Measurements from ENCODE around the gene HLA-DOA.

DNA sequence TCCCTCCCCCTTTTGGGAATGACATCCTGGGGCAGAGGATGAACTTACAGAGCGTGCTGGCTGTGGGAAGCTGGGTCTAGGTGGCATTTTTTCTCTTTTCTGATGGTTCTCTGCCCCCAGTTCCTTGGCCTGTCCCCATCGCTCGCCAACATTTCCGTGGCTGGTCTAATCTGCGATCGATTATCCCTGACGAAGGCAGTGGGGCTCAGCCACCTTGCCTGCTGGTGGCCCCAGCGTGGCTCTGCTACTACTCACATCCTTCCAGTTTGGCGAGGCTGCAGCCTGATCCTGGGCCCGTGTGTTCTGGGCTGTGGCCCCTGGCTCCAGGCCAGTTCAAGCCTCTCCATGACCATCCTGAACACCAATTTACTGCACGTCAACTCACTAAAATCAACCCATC, 6.4 kb upstream of the HLA-DOA start:
- TF ChIP-seq, protein P1, sequence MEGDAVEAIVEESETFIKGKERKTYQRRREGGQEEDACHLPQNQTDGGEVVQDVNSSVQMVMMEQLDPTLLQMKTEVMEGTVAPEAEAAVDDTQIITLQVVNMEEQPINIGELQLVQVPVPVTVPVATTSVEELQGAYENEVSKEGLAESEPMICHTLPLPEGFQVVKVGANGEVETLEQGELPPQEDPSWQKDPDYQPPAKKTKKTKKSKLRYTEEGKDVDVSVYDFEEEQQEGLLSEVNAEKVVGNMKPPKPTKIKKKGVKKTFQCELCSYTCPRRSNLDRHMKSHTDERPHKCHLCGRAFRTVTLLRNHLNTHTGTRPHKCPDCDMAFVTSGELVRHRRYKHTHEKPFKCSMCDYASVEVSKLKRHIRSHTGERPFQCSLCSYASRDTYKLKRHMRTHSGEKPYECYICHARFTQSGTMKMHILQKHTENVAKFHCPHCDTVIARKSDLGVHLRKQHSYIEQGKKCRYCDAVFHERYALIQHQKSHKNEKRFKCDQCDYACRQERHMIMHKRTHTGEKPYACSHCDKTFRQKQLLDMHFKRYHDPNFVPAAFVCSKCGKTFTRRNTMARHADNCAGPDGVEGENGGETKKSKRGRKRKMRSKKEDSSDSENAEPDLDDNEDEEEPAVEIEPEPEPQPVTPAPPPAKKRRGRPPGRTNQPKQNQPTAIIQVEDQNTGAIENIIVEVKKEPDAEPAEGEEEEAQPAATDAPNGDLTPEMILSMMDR (IDR thresholded peaks at IDR 0.05): no peak
- TF ChIP-seq POLR2A (IDR thresholded peaks at IDR 0.05): no peak

Measured in body of pancreas (tissue), 4 donors.